Activated CD8-positive, alpha-beta memory T cell treated with anti-CD3 and anti-CD28 coated beads, Interleukin-2, amount 10 ng/mL, durations not matched to agents 7 days and 5 days (primary cell): ENCODE measurements around the gene INAFM2. TPM values are rescaled to one million over a fixed set of nuclear protein-coding genes. Genes with fewer than 3 reads are reported as not detected.

Source experiments
- ATAC-seq: fragments of 150-1000 bp; cut with Tn5 transposase; one replicate; pipeline ENCODE4 v1.10.0; 2021; ENCODE audit warnings: moderate library complexity
- CTCF ChIA-PET: fragments of 350-600 bp; sonication (Branson Sonifier 250); formaldehyde crosslinking; loops from one replicate; lab custom pipeline; 2021; ENCODE audit warnings: antibody characterized with exemption; lab: Charles Lee
- DNase-seq: peaks from one replicate; pipeline ENCODE4 v3.0.0-alpha.2; 2020
- H3K27ac Mint-ChIP-seq: one replicate; pipeline ENCODE4 v1.8.0; 2021; ENCODE audit warnings: mild to moderate bottlenecking, mixed read lengths
- H3K27me3 Mint-ChIP-seq: one replicate; pipeline ENCODE4 v1.8.0; 2021; ENCODE audit warnings: mixed read lengths
- H3K36me3 Mint-ChIP-seq: one replicate; pipeline ENCODE4 v1.8.0; 2021; ENCODE audit warnings: mild to moderate bottlenecking, mixed read lengths
- H3K4me1 Mint-ChIP-seq: one replicate; pipeline ENCODE4 v1.8.0; 2021; ENCODE audit warnings: mixed read lengths
- H3K4me3 Mint-ChIP-seq: one replicate; pipeline ENCODE4 v1.8.0; 2021; ENCODE audit warnings: mild to moderate bottlenecking, moderate library complexity, mixed read lengths
- H3K9me3 Mint-ChIP-seq: one replicate; pipeline ENCODE4 v1.8.0; 2022; ENCODE audit warnings: low read depth, mixed read lengths
- total RNA-seq, 2 experiments: library from RNA; stranded (reverse); gene quantifications; one replicate each; pipeline ENCODE4 v1.2.3, GENCODE V29; 2021

INAFM2 gene
- total RNA-seq, 2 experiments from 2014 or later, result 4.9 to 10.2 TPM

GRCh38 chr15:40336744-40337122 lies 13.2 kb downstream of the INAFM2 start:
- Mint-ChIP-seq H3K27me3 (peaks cover 2% of the 10 kb centered on the region), H3K27ac (no peak overlapping the region), H3K4me1 (peaks cover 7% of the 10 kb centered on the region), H3K4me3 (no peak overlapping the region), H3K9me3 (no peaks in the 10 kb centered on the region), H3K36me3 (no peaks in the 10 kb centered on the region)
- CTCF ChIA-PET, result interaction anchor here (0.7 to 13.7 kb wide), 16 partner anchors 9 to 119 kb away, joined by 3 to 317 read pairs (median 16); partner anchors contain the start of genes ANKRD63, DISP2, INAFM2 and IVD
- no peak for DNase-seq
- ATAC-seq, result no peak

GRCh38 chr15:40337597-40337996 lies 14.1 kb downstream of the INAFM2 start:
- H3K4me3 Mint-ChIP-seq, result no peak overlapping the region
- no peaks in the 10 kb centered on the region for H3K36me3 Mint-ChIP-seq
- no peaks in the 10 kb centered on the region for H3K9me3 Mint-ChIP-seq
- CTCF ChIA-PET, result interaction anchor here (0.7 to 13.7 kb wide), 35 partner anchors 9 to 298 kb away, joined by 3 to 317 read pairs (median 5); partner anchors contain the start of genes ANKRD63, DISP2, INAFM2 and IVD
- no peak overlapping the region for H3K27ac Mint-ChIP-seq
- peaks cover 7% of the 10 kb centered on the region for H3K4me1 Mint-ChIP-seq
- DNase-seq (no peak), ATAC-seq (no peak)
- peaks cover 2% of the 10 kb centered on the region for H3K27me3 Mint-ChIP-seq

GRCh38 chr15:40338041-40338657 lies 14.7 kb downstream of the INAFM2 start:
- ATAC-seq, result peak; percentile 90
- Mint-ChIP-seq H3K27ac (no peak overlapping the region), H3K9me3 (no peaks in the 10 kb centered on the region), H3K27me3 (peaks cover 2% of the 10 kb centered on the region), H3K36me3 (no peaks in the 10 kb centered on the region), H3K4me1 (peaks cover 7% of the 10 kb centered on the region), H3K4me3 (no peak overlapping the region)
- CTCF ChIA-PET, result interaction anchor here (0.7 to 13.7 kb wide), 32 partner anchors 10 to 298 kb away, joined by 3 to 317 read pairs (median 5); partner anchors contain the start of genes ANKRD63, INAFM2, PAK6 and PHGR1
- DNase-seq, result peak; percentile 83

- Mint-ChIP-seq H3K4me1 (peaks cover 6% of the 10 kb centered on the region), H3K27ac (no peak overlapping the region), H3K9me3 (no peaks in the 10 kb centered on the region), H3K4me3 (no peak overlapping the region), H3K27me3 (peaks cover 2% of the 10 kb centered on the region), H3K36me3 (no peaks in the 10 kb centered on the region)
- CTCF ChIA-PET, result interaction anchor here (1.0 to 13.7 kb wide), 18 partner anchors 9 to 250 kb away, joined by 3 to 317 read pairs (median 9); partner anchors contain the start of genes ANKRD63, INAFM2, PAK6 and PHGR1
- ATAC-seq, result no peak
- no peak for DNase-seq
These were observed 15.6 kb downstream of the INAFM2 start for GRCh38 chr15:40338921-40339620.

- DNase-seq (no peak), ATAC-seq (no peak)
- peaks cover 2% of the 10 kb centered on the region for H3K4me1 Mint-ChIP-seq
- H3K4me3 Mint-ChIP-seq, result no peak overlapping the region
- H3K36me3 Mint-ChIP-seq, result no peaks in the 10 kb centered on the region
- no peaks in the 10 kb centered on the region for H3K9me3 Mint-ChIP-seq
- H3K27ac Mint-ChIP-seq, result no peak overlapping the region
- H3K27me3 Mint-ChIP-seq, result peaks cover 2% of the 10 kb centered on the region
- CTCF ChIA-PET, result interaction anchor here (0.9 to 13.7 kb wide), 14 partner anchors 9 to 122 kb away, joined by 3 to 317 read pairs (median 26); partner anchors contain the start of genes ANKRD63, INAFM2, PHGR1 and PLCB2
These were observed 16.1 kb downstream of the INAFM2 start for GRCh38 chr15:40339621-40339945.

- Mint-ChIP-seq H3K9me3 (no peaks in the 10 kb centered on the region), H3K27me3 (peaks cover 2% of the 10 kb centered on the region), H3K27ac (no peak overlapping the region), H3K4me3 (no peak overlapping the region), H3K4me1 (peaks cover 2% of the 10 kb centered on the region), H3K36me3 (no peaks in the 10 kb centered on the region)
- ATAC-seq (no peak), DNase-seq (no peak)
- CTCF ChIA-PET, result interaction anchor here (0.9 to 13.7 kb wide), 12 partner anchors 8 to 123 kb away, joined by 3 to 317 read pairs (median 32); partner anchors contain the start of genes ANKRD63, INAFM2, PHGR1 and PLCB2
These were observed 16.7 kb downstream of the INAFM2 start for GRCh38 chr15:40340038-40340739.

GRCh38 chr15:40340740-40341400 lies 17.4 kb downstream of the INAFM2 start, which contains the start of gene CCDC9B:
Gene CCDC9B, minus strand, starts transcription at chr15:40340939. Its CDS starts 120 bp downstream, at chr15:40340819.
- Mint-ChIP-seq H3K36me3 (no peaks in the 10 kb centered on the region), H3K27ac (no peak within 1 kb of the TSS), H3K4me3 (no peak within 1 kb of the TSS), H3K9me3 (no peaks in the 10 kb centered on the region), H3K27me3 (peaks cover 2% of the 10 kb centered on the region), H3K4me1 (peaks cover 2% of the 10 kb centered on the region)
- no peak for DNase-seq
- CTCF ChIA-PET, result interaction anchor here (0.9 to 13.7 kb wide), 12 partner anchors 8 to 82 kb away, joined by 3 to 317 read pairs (median 38); partner anchors contain the start of genes DISP2, INAFM2 and PLCB2
- no peak for ATAC-seq

GRCh38 chr15:40342416-40343320 lies 19.2 kb downstream of the INAFM2 start:
- H3K36me3 Mint-ChIP-seq, result no peaks in the 10 kb centered on the region
- CTCF ChIA-PET, result interaction anchor here (1.0 to 13.7 kb wide), 12 partner anchors 9 to 97 kb away, joined by 3 to 317 read pairs (median 36); partner anchors contain the start of genes DISP2, INAFM2, IVD and PLCB2
- DNase-seq (no peak), ATAC-seq (no peak)
- no peaks in the 10 kb centered on the region for H3K9me3 Mint-ChIP-seq
- H3K27me3 Mint-ChIP-seq, result peaks cover 2% of the 10 kb centered on the region
- H3K4me3 Mint-ChIP-seq, result no peak overlapping the region
- H3K4me1 Mint-ChIP-seq, result peaks cover 2% of the 10 kb centered on the region
- H3K27ac Mint-ChIP-seq, result no peak overlapping the region

GRCh38 chr15:40343512-40343911 lies 20.0 kb downstream of the INAFM2 start:
- H3K27me3 Mint-ChIP-seq, result no peaks in the 10 kb centered on the region
- CTCF ChIA-PET, result interaction anchor here (1.2 to 13.7 kb wide), 16 partner anchors 10 to 110 kb away, joined by 3 to 317 read pairs (median 10); partner anchors contain the start of genes DISP2, INAFM2, IVD and PLCB2

GRCh38 chr15:40344217-40344616 lies 20.7 kb downstream of the INAFM2 start:
- no peak overlapping the region for H3K4me3 Mint-ChIP-seq
- H3K27me3 Mint-ChIP-seq, result no peaks in the 10 kb centered on the region
- H3K27ac Mint-ChIP-seq, result no peak overlapping the region
- no peaks in the 10 kb centered on the region for H3K4me1 Mint-ChIP-seq
- CTCF ChIA-PET, result interaction anchor here (0.6 to 13.7 kb wide), 29 partner anchors 9 to 438 kb away, joined by 3 to 317 read pairs (median 6); partner anchors contain the start of genes DISP2, INAFM2, IVD and KNSTRN
- ATAC-seq (no peak), DNase-seq (no peak)
- no peaks in the 10 kb centered on the region for H3K9me3 Mint-ChIP-seq
- no peaks in the 10 kb centered on the region for H3K36me3 Mint-ChIP-seq

More at GRCh38 chr15:40343512-40343911, 20.0 kb downstream of the INAFM2 start:
- Mint-ChIP-seq H3K4me1 (no peaks in the 10 kb centered on the region), H3K36me3 (no peaks in the 10 kb centered on the region), H3K4me3 (no peak overlapping the region), H3K27ac (no peak overlapping the region), H3K9me3 (no peaks in the 10 kb centered on the region)
- DNase-seq (no peak), ATAC-seq (no peak)

GRCh38 chr15:40344631-40345120 lies 21.2 kb downstream of the INAFM2 start:
- ATAC-seq (peak; percentile 86), DNase-seq (peak; percentile 83)
- CTCF ChIA-PET, result interaction anchor here (0.6 to 13.7 kb wide), 30 partner anchors 9 to 438 kb away, joined by 3 to 317 read pairs (median 6); partner anchors contain the start of genes DISP2, INAFM2, IVD and KNSTRN
- Mint-ChIP-seq H3K27ac (no peak overlapping the region), H3K36me3 (no peaks in the 10 kb centered on the region), H3K4me3 (no peak overlapping the region), H3K4me1 (no peaks in the 10 kb centered on the region), H3K27me3 (no peaks in the 10 kb centered on the region), H3K9me3 (no peaks in the 10 kb centered on the region)
